ENCODE data around the gene KLHDC2.
"Not testable (repeated sequence)": the region's sequence is repeated elsewhere in the genome, so short reads cannot be mapped to it uniquely, and the experiment has no call there.

KLHDC2 gene

GRCh38 chr14:49767571-49768300 lies at the start of gene KLHDC2:
KLHDC2 (plus strand) TSS chr14:49768153; CDS start chr14:49768469, 316 bp downstream.
- Histone ChIP-seq H3K9ac (ENCODE audit: low read depth, low read length) (peak within 1 kb of the TSS; percentile 98), H3K4me1 (ENCODE audit: insufficient read depth, low read length) (peaks cover 10% of the 10 kb centered on the region), H3K36me3 (ENCODE audit: insufficient read depth, low read length) (no peaks in the 10 kb centered on the region), H3K9me3 (ENCODE audit: control insufficient read depth, insufficient read depth, low read length) (no peaks in the 10 kb centered on the region)

- H3K4me1 ChIP-seq (ENCODE audit: insufficient read depth, low read length) = no peaks in the 10 kb centered on the region
- H3K9ac ChIP-seq (ENCODE audit: low read depth, low read length) = no peak overlapping the region
- no peaks in the 10 kb centered on the region for H3K36me3 ChIP-seq (ENCODE audit: insufficient read depth, low read length)
- no peaks in the 10 kb centered on the region for H3K9me3 ChIP-seq (ENCODE audit: control insufficient read depth, insufficient read depth, low read length)
Observed at GRCh38 chr14:49720744-49721143, 47.2 kb upstream of the KLHDC2 start.

- H3K9ac ChIP-seq (ENCODE audit: low read depth, low read length); H3K9me3 ChIP-seq (ENCODE audit: control insufficient read depth, insufficient read depth, low read length); H3K36me3 ChIP-seq (ENCODE audit: insufficient read depth, low read length); H3K4me1 ChIP-seq (ENCODE audit: insufficient read depth, low read length): not testable (repeated sequence)
Observed at GRCh38 chr14:49721733-49722435, 46.1 kb upstream of the KLHDC2 start.

- Histone ChIP-seq H3K9ac (ENCODE audit: low read depth, low read length) (no peak overlapping the region), H3K36me3 (ENCODE audit: insufficient read depth, low read length) (no peaks in the 10 kb centered on the region), H3K4me1 (ENCODE audit: insufficient read depth, low read length) (no peaks in the 10 kb centered on the region), H3K9me3 (ENCODE audit: control insufficient read depth, insufficient read depth, low read length) (no peaks in the 10 kb centered on the region)
Observed at GRCh38 chr14:49727171-49727570, 40.8 kb upstream of the KLHDC2 start.

GRCh38 chr14:49732896-49733295 lies 35.1 kb upstream of the KLHDC2 start:
- no peaks in the 10 kb centered on the region for H3K4me1 ChIP-seq (ENCODE audit: insufficient read depth, low read length)
- no peaks in the 10 kb centered on the region for H3K9me3 ChIP-seq (ENCODE audit: control insufficient read depth, insufficient read depth, low read length)
- no peak overlapping the region for H3K9ac ChIP-seq (ENCODE audit: low read depth, low read length)
- no peaks in the 10 kb centered on the region for H3K36me3 ChIP-seq (ENCODE audit: insufficient read depth, low read length)

GRCh38 chr14:49733836-49734235 lies 34.1 kb upstream of the KLHDC2 start:
- Histone ChIP-seq H3K36me3 (ENCODE audit: insufficient read depth, low read length) (no peaks in the 10 kb centered on the region), H3K4me1 (ENCODE audit: insufficient read depth, low read length) (no peaks in the 10 kb centered on the region), H3K9me3 (ENCODE audit: control insufficient read depth, insufficient read depth, low read length) (no peaks in the 10 kb centered on the region), H3K9ac (ENCODE audit: low read depth, low read length) (no peak overlapping the region)

- not testable (repeated sequence) for H3K4me1 ChIP-seq (ENCODE audit: insufficient read depth, low read length); H3K36me3 ChIP-seq (ENCODE audit: insufficient read depth, low read length); H3K9ac ChIP-seq (ENCODE audit: low read depth, low read length); H3K9me3 ChIP-seq (ENCODE audit: control insufficient read depth, insufficient read depth, low read length)
Observed at GRCh38 chr14:49735669-49736068, 32.3 kb upstream of the KLHDC2 start.

GRCh38 chr14:49745191-49745590 lies 22.8 kb upstream of the KLHDC2 start:
- Histone ChIP-seq H3K36me3 (ENCODE audit: insufficient read depth, low read length) (no peaks in the 10 kb centered on the region), H3K9me3 (ENCODE audit: control insufficient read depth, insufficient read depth, low read length) (no peaks in the 10 kb centered on the region), H3K4me1 (ENCODE audit: insufficient read depth, low read length) (no peaks in the 10 kb centered on the region), H3K9ac (ENCODE audit: low read depth, low read length) (no peak overlapping the region)

- H3K36me3 ChIP-seq (ENCODE audit: insufficient read depth, low read length); H3K9ac ChIP-seq (ENCODE audit: low read depth, low read length); H3K4me1 ChIP-seq (ENCODE audit: insufficient read depth, low read length); H3K9me3 ChIP-seq (ENCODE audit: control insufficient read depth, insufficient read depth, low read length): not testable (repeated sequence)
Observed at GRCh38 chr14:49746476-49746875, 21.5 kb upstream of the KLHDC2 start.

- H3K9ac ChIP-seq (ENCODE audit: low read depth, low read length) = no peak overlapping the region
- H3K36me3 ChIP-seq (ENCODE audit: insufficient read depth, low read length) = no peaks in the 10 kb centered on the region
- H3K4me1 ChIP-seq (ENCODE audit: insufficient read depth, low read length) = no peaks in the 10 kb centered on the region
- H3K9me3 ChIP-seq (ENCODE audit: control insufficient read depth, insufficient read depth, low read length) = no peaks in the 10 kb centered on the region
Observed at GRCh38 chr14:49754570-49755097, 13.3 kb upstream of the KLHDC2 start.

- no peaks in the 10 kb centered on the region for H3K4me1 ChIP-seq (ENCODE audit: insufficient read depth, low read length)
- H3K36me3 ChIP-seq (ENCODE audit: insufficient read depth, low read length) = no peaks in the 10 kb centered on the region
- H3K9me3 ChIP-seq (ENCODE audit: control insufficient read depth, insufficient read depth, low read length) = no peaks in the 10 kb centered on the region
- H3K9ac ChIP-seq (ENCODE audit: low read depth, low read length) = no peak overlapping the region
Observed at GRCh38 chr14:49755378-49755777, 12.6 kb upstream of the KLHDC2 start.

GRCh38 chr14:49761839-49762551 lies 6.0 kb upstream of the KLHDC2 start:
- Histone ChIP-seq H3K36me3 (ENCODE audit: insufficient read depth, low read length) (no peaks in the 10 kb centered on the region), H3K9me3 (ENCODE audit: control insufficient read depth, insufficient read depth, low read length) (no peaks in the 10 kb centered on the region), H3K4me1 (ENCODE audit: insufficient read depth, low read length) (no peaks in the 10 kb centered on the region), H3K9ac (ENCODE audit: low read depth, low read length) (no peak overlapping the region)

- H3K9me3 ChIP-seq (ENCODE audit: control insufficient read depth, insufficient read depth, low read length) = no peaks in the 10 kb centered on the region
- peak overlapping the region; percentile 98 for H3K9ac ChIP-seq (ENCODE audit: low read depth, low read length)
Observed at GRCh38 chr14:49766839-49767238, 1.1 kb upstream of the KLHDC2 start.

GRCh38 chr14:49767270-49767570 lies 733 bp upstream of the KLHDC2 start:
- H3K9me3 ChIP-seq (ENCODE audit: control insufficient read depth, insufficient read depth, low read length) = no peaks in the 10 kb centered on the region
- peaks cover 10% of the 10 kb centered on the region for H3K4me1 ChIP-seq (ENCODE audit: insufficient read depth, low read length)
- no peaks in the 10 kb centered on the region for H3K36me3 ChIP-seq (ENCODE audit: insufficient read depth, low read length)
- peak overlapping the region; percentile 98 for H3K9ac ChIP-seq (ENCODE audit: low read depth, low read length)

More at GRCh38 chr14:49766839-49767238, 1.1 kb upstream of the KLHDC2 start:
- peaks cover 10% of the 10 kb centered on the region for H3K4me1 ChIP-seq (ENCODE audit: insufficient read depth, low read length)
- no peaks in the 10 kb centered on the region for H3K36me3 ChIP-seq (ENCODE audit: insufficient read depth, low read length)
